ENCODE results near the gene CDCA3.

CDCA3 gene

DNA sequence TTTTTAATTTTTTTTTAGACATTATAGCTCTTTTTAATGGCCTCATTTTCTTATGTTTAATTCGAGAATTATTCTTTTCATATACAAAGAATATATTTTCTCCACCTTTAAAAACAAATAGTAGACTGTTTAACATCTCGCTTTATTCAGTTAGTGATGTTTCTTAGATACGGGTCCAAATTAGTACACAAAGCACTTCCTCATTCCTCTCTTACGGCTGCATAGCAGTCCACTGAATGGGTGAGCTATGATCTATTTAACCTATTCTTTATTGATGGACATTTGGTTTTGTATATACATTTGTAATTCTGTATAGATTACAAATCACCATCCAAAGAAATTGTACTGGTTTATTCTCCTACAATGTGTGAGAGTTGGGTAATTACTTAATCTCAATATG lies 37.7 kb downstream of the CDCA3 start:
- ATAC-seq (replicated peaks; ENCODE audit: extremely low read depth, poor library complexity, severe bottlenecking) (no peak), DNase-seq (ENCODE audit: low spot score in 2 of 2) (no peak)
- no peak overlapping the region for H3K4me3 Mint-ChIP-seq
- no peak overlapping the region for H3K27ac Mint-ChIP-seq (ENCODE audit: low read depth)
- H3K9me3 Mint-ChIP-seq = no peaks in the 10 kb centered on the region
- H3K4me1 Mint-ChIP-seq = no peaks in the 10 kb centered on the region
- no peaks in the 10 kb centered on the region for H3K27me3 Mint-ChIP-seq
- H3K36me3 Mint-ChIP-seq (ENCODE audit: insufficient read depth) = no peaks in the 10 kb centered on the region

DNA sequence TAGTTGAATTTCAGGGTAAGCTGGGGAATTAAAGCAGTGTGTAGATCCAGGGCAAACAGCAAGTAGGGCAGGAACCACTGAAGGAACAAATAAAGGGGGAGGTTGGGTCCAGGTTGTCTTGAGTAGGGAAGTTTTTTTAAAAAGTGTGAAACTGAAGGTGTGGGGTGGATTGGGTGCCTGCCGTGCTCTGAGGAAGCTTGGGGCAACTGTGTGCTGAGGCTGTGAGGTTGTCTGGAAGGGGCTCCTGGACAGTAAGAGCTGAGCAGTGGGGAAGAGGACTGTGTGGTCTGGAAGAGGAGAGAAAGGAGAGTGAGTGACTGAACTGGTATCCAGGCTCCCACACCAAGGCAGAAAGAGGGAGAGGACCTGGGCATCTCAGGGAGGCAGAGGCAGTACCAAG lies 40.3 kb downstream of the CDCA3 start:
- Mint-ChIP-seq H3K27me3 (no peaks in the 10 kb centered on the region), H3K4me3 (no peak overlapping the region), H3K9me3 (no peaks in the 10 kb centered on the region), H3K4me1 (no peaks in the 10 kb centered on the region), H3K36me3 (ENCODE audit: insufficient read depth) (no peaks in the 10 kb centered on the region), H3K27ac (ENCODE audit: low read depth) (no peak overlapping the region)
- no peak for ATAC-seq (replicated peaks; ENCODE audit: extremely low read depth, poor library complexity, severe bottlenecking)
- DNase-seq (ENCODE audit: low spot score in 2 of 2) = no peak

DNA sequence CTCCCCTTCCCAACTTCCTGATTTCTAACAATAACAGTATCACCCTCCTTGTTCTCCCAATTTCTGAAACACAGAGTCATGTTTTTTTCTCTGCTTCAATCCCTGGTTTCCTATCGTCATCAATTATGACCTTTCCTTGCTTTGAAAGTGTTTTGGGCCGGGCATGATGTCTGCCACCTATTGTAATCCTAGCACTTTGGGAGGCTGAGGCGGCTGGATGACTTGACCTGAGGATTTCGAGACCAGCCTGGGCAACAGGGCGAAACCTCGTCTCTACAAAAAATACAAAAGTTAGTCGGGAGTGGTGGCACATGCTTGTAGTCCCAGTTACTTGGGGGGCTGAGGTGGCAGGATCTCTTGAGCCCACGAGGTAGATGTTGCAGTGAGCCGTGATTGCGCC lies 42.0 kb downstream of the CDCA3 start:
- ATAC-seq (replicated peaks; ENCODE audit: extremely low read depth, poor library complexity, severe bottlenecking) = no peak
- Mint-ChIP-seq H3K9me3 (no peaks in the 10 kb centered on the region), H3K27me3 (no peaks in the 10 kb centered on the region), H3K4me1 (no peaks in the 10 kb centered on the region), H3K4me3 (no peak overlapping the region), H3K27ac (ENCODE audit: low read depth) (no peak overlapping the region), H3K36me3 (ENCODE audit: insufficient read depth) (no peaks in the 10 kb centered on the region)
- no peak for DNase-seq (ENCODE audit: low spot score in 2 of 2)

DNA sequence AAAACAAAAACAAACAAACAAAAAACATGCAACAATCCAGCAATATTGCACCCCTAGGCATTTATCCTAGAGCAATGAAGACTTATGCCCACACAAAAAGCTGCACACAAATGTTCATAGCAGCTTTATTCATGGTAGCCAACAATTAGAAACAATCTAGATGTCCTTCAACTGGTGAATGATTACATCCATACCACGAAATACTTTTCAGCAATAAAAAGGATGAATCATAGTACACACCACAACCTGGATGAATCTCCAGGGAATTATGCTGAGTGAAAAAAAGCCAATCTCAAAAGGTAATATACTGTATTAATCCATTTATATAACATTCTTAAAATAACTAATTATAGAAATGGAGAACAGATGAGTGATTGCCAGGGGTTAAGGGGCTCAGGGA lies 43.9 kb downstream of the CDCA3 start:
- H3K36me3 Mint-ChIP-seq (ENCODE audit: insufficient read depth) = no peaks in the 10 kb centered on the region
- no peak overlapping the region for H3K27ac Mint-ChIP-seq (ENCODE audit: low read depth)
- no peaks in the 10 kb centered on the region for H3K27me3 Mint-ChIP-seq
- no peak for ATAC-seq (replicated peaks; ENCODE audit: extremely low read depth, poor library complexity, severe bottlenecking)
- H3K4me3 Mint-ChIP-seq = no peak overlapping the region
- H3K4me1 Mint-ChIP-seq = no peaks in the 10 kb centered on the region
- DNase-seq (ENCODE audit: low spot score in 2 of 2) = no peak
- no peaks in the 10 kb centered on the region for H3K9me3 Mint-ChIP-seq

DNA sequence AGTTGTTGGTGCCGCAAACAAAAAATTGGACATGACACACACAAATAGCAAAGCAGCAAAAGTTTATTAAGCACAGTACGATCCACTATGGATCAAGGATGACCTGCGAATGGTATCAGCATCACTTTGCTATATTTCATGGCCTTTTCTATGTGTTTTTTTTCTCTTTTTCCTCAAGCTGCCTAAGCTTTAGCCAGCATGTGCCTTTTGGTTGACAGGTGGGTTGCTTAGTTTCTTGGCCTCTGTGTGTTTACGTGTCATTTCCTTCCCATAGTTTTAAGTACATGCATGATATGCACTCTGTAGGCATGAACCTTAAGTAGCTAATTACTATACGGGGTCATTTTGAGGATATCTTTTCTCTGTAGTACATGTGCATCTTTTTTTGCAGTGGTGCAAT lies 51.9 kb downstream of the CDCA3 start:
- Mint-ChIP-seq H3K36me3 (ENCODE audit: insufficient read depth) (peaks cover 3% of the 10 kb centered on the region), H3K27me3 (peaks cover 7% of the 10 kb centered on the region), H3K27ac (ENCODE audit: low read depth) (no peak overlapping the region), H3K4me1 (no peaks in the 10 kb centered on the region), H3K4me3 (no peak overlapping the region), H3K9me3 (no peaks in the 10 kb centered on the region)
- ATAC-seq (replicated peaks; ENCODE audit: extremely low read depth, poor library complexity, severe bottlenecking) = no peak
- no peak for DNase-seq (ENCODE audit: low spot score in 2 of 2)

All from central memory CD8-positive, alpha-beta T cell (primary cell).